ENCODE results near the gene PAX4. TPM values are rescaled to one million over a fixed set of nuclear protein-coding genes. Genes with fewer than 3 reads are reported as not detected.

PAX4 gene
- total and polyA plus RNA-seq, 9 of the 15 experiments (the other 6 are each of a cell fraction or from before 2014, with no cell fraction given), result not detected

DNA sequence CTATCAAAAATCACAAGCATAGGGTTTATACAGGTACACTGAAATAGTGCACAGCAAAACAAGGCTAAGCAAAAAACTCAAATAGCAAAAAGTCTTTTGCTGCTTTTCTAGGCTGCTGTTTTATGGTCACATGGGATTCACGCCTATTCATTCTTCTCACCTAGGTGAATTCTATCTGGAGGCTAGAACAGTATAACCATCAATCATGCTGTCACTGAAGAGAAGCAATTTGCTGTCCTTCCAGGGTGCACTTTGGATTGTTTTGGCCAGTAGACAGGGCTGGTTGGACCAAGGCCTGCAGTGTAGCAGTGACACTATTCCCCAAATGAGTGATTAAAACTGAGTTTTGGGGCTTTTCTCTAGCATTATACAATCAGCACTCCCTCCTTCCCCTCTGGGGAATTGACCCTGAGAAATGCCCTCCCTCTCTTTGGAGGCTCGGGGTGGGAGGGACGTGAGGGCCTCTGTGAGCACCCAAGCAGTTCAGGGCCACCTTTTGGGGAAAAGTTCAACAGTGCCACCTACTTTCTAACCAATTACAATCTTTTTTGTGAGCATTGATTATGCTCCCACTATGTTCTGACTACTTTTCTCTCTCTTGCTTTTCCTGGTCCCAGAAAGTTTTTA lies 17.8 kb upstream of the PAX4 start (continued):
- TF ChIP-seq PBX2 (CRISPR knock-in tag; IDR thresholded peaks at IDR 0.05; ENCODE audit: low read depth) (peak; percentile 23; the same call in 1 of the 2 replicates), PBX2 (tag; conservative IDR thresholded peaks at IDR 0.05; ENCODE audit: low read depth) (peak; percentile 91), SP2 (IDR thresholded peaks at IDR 0.05; ENCODE audit: extremely low read depth, low read depth, low read length, poor library complexity, severe bottlenecking) (no peak), ZNF79 (CRISPR knock-in tag; IDR thresholded peaks at IDR 0.05; ENCODE audit: low read depth) (no peak)

DNA sequence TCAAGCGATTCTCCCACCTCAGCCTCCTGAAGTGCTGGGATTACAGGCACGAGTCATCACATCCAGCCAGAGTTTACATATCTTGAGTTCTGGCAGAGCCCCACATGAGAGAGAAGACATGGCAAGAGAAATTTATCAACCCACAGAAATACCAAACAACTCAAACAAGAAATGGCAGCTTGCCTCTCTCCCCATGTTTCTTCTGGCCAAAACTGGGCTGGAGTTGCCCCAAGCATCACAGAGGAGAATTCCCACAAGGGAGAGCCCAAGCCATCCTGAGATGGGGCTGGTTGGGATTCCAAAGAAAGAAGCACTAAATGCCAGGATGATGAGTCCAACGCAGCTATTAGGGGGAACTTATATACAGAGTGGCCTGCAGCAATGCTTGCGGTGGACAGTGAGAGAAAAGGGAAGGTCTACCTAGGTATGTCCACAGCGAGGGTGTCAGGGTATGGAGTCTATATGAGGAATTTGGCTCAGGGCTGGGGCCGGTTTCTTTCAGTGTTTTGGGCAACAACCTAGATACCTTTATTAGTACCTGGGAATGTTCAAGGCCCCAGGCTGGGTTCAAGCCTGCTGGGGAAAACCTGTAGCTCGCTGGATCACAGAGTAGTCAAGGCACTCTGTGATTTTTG lies 14.5 kb upstream of the PAX4 start:
- CTCF ChIA-PET (ENCODE audit: low intra/inter-chr PET ratio), result no interaction called here
- ATAC-seq (peak; percentile 13; the same call in 1 of the 3 replicates), DNase-seq (ENCODE audit: extremely low read depth in 1 of 4, low spot score in 3 of 4) (no peak), FAIRE-seq (no peak)
- no TSS peak for BruUV-seq (replicated peaks)
- Histone ChIP-seq H3K27ac (ENCODE audit: extremely low read depth, low read depth, low read length) (no peak overlapping the region), H3K36me3 (ENCODE audit: control insufficient read depth, insufficient read depth, low read length) (no peaks in the 10 kb centered on the region), H3K4me2 (ENCODE audit: insufficient read depth, low read length) (no peak overlapping the region), H3K79me2 (ENCODE audit: control insufficient read depth, insufficient read depth, low read length) (no peaks in the 10 kb centered on the region), H3K4me3 (no peak overlapping the region), H3K9me3 (replicated peaks; ENCODE audit: control insufficient read depth, insufficient read depth, low read depth, low read length) (no peaks in the 10 kb centered on the region), H4K20me1 (replicated peaks; ENCODE audit: control insufficient read depth, insufficient read depth, low read length) (no peaks in the 10 kb centered on the region), H3K27me3 (ENCODE audit: control insufficient read depth in 2 of 2, insufficient read depth in 2 of 2, low read length in 2 of 2) (peaks cover 16 to 25% of the 10 kb centered on the region in 2 experiments), H3K4me1 (replicated peaks in 1 of 2; ENCODE audit: control insufficient read depth in 2 of 2, insufficient read depth in 2 of 2, low read length in 2 of 2) (no peaks in the 10 kb centered on the region), H3K9ac (ENCODE audit: insufficient read depth in 1 of 2, low read depth in 2 of 2, low read length in 2 of 2) (no peak overlapping the region), H2AFZ (ENCODE audit: low read depth, low read length) (peak overlapping the region; percentile 14), H3K9me1 (ENCODE audit: control insufficient read depth, insufficient read depth, low read length) (no peaks in the 10 kb centered on the region)
- intact Hi-C loops (cut with micrococcal nuclease) (no loop called here), in situ Hi-C loops (cut with MboI) (no loop called here)
- no peak for TF ChIP-seq GTF2F1 (IDR thresholded peaks at IDR 0.05; ENCODE audit: low read depth, low read length)
- POLR2A ChIA-PET, result interaction anchor here (2.4 kb wide), 1 partner anchor 19 kb away, joined by 8 read pairs; the partner anchor contains the start of gene SND1
- 3% methylated on average over 7 of the region's 7 CpGs for WGBS (ENCODE audit: insufficient coverage, low coverage, missing lambda C conversion rate)

All from K562 (cell line).